Measurements from ENCODE around the gene PARVB. TPM values are rescaled to one million over a fixed set of nuclear protein-coding genes. Genes with fewer than 3 reads are reported as not detected.
"Not testable (repeated sequence)": the region's sequence is repeated elsewhere in the genome, so short reads cannot be mapped to it uniquely, and the experiment has no call there.

Gene PARVB
- total RNA-seq, 1 experiment from 2014 or later, result 2.3 TPM

- DNase-seq (ENCODE audit: low spot score), result not testable (repeated sequence)
These were observed 32.5 kb downstream of the PARVB start for GRCh38 chr22:44056649-44057048.

- DNase-seq (ENCODE audit: low spot score), result no peak
These were observed 33.4 kb downstream of the PARVB start for GRCh38 chr22:44057401-44057987.

DNA sequence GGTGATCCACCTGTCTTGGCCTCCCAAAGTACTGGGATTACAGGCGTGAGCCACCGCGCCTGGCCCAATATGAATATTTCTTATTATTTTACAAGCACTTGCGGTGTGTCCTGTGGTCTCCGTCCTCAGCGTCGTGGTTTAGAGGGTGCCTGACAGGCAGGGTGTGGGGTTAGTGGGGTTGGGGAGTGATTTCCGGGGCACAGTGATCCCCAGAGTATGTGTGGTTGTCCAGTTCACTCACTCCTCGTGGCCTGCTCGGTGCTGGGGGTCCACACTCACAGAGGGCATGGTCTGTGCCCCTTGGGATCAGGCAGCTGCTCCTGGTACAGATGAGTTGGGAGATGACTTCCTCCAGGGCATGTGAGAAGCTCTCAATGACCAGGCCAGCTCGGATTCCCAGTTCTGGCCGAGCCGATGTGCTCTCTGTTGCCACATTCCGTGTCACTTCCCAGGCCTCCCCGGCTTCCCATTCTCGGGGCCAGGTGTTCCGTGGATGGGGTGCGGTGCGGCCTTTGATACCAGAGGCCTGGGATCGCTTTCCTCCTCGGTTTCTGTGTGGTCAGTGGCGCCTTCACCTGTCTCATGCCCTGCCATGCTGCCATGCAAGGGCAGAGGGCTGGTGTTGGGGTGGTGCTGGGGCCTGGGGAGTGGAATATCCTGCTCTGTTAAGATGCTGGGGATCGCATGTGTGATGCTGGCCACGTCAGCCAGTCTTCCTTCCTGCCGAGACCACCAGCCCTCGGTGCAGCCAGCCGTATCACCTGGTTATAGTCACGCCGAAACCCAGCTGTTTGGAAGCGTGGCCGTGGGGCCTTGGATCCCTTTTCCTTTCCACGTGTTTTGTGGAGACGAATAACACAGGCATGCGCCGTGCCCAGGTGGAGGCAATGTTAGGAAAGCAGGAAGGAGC, 39.6 kb downstream of the PARVB start:
- no peak for DNase-seq (ENCODE audit: low spot score)

DNA sequence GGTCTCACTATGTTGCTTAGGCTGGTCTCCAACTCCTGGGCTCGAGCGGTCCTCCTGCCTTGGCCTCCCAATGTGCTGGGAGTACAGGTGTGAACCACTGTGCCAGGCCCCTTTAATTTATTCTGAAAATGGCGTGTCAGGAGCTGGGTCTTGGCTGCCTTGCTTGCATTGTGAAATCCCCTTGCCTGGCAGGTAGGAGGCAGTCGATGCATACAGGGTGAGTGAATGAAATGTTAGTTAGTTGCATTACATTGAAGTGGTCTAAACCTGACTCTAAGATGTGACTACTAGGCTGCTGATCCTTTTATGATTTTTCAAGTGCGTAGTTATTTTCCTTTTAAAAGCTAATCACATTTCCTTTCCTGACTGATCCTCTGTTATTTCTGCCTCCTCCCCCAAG, 42.9 kb downstream of the PARVB start:
- no peak for DNase-seq (ENCODE audit: low spot score)

- no peak for DNase-seq (ENCODE audit: low spot score)
These were observed 43.8 kb downstream of the PARVB start for GRCh38 chr22:44067901-44068300.

- DNase-seq (ENCODE audit: low spot score), result no peak
These were observed 44.5 kb downstream of the PARVB start for GRCh38 chr22:44068422-44069191.

GRCh38 chr22:44070029-44070428, 45.9 kb downstream of the PARVB start:
- DNase-seq (ENCODE audit: low spot score), result no peak

- DNase-seq (ENCODE audit: low spot score), result no peak
These were observed 47.8 kb downstream of the PARVB start for GRCh38 chr22:44071781-44072326.

GRCh38 chr22:44074337-44074984, 50.4 kb downstream of the PARVB start:
- no peak for DNase-seq (ENCODE audit: low spot score)

DNA sequence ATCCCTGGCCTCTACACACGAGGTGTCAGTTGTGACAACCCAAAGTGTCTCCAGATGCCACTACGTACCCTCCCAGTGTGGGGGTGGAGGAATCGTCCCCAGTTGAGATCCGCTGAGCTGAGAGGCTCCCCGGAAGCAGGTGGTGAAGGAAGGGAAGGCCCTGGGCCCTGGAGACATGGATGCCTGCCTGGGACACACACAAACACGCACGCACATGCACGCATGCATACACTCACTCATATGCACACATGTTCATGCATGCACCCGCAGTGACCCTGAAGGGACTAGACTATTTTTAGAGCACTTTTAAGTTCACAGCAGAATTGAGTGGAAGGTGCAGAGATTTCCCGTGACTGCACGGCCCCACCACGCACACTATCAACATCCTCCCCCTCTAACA, 50.9 kb downstream of the PARVB start:
- no peak for DNase-seq (ENCODE audit: low spot score)

- no peak for DNase-seq (ENCODE audit: low spot score)
These were observed 51.6 kb downstream of the PARVB start for GRCh38 chr22:44075670-44076069.

DNA sequence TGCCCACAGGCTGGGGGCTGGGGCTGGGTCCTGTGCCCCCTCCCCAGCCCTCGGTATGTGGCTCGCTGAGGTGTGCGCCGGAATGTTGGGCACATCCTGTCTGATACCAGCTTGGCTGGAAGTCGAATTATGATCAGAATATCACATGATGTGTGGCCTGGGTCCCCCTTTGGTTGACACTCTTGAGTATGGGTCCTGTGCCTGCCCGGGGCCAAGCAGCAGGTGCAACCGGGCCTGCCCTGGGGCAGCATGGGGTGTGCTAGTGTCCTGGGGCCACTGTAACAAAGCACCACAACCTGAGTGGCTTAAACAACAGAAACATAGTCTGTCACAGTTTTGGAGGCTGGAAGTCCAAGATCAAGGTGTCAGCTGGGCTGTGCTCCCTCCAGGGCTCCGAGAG, 52.7 kb downstream of the PARVB start:
- no peak for DNase-seq (ENCODE audit: low spot score)

DNA sequence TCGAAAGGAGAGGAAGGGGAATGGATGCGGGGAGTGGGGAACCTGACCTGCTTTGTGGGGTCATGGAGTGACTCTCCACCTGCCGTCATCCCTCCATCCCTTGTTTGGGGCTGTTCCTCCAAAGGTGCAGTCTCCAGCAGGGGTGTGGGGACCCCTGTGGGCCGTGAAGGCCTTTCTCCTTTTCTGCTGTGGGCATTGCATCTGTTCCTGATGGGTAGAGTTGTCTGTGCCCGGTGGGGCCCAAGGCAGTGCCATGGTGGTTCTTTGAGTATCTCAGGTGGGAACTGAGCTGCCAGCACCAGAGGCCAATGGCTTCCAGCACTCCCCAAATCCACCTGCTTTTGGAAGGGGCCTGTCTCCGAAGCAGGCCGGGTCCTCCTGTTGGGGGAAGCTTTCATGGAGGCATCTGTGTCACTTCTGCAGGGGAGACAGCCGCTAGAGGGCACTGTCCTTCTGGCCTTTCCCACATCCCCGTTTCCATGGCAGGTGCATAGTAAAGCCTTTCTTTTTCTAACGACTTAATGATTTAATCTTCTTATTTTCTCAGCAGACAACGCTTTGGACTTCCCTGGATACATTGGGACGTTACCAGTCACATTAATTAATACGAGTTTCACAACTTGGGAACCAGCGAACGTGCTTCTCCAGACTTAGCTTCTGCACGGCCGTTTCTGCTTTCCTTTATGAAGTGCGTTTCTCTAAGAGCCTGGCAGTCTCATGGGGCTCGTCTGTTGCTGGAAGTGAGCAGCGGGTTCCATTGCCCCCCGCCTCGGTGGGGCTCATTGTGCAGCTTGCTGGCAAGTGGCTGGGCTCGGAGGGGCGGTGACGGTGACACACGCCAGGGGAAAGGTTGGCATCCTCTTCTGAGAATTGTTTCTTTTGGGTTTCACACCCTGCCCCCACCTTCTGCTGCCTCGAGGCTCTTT, 57.1 kb downstream of the PARVB start:
- peak; percentile 50 for DNase-seq (ENCODE audit: low spot score)

- DNase-seq (ENCODE audit: low spot score), result no peak
These were observed 58.7 kb downstream of the PARVB start for GRCh38 chr22:44082801-44083200.

- no peak for DNase-seq (ENCODE audit: low spot score)
These were observed 60.1 kb downstream of the PARVB start for GRCh38 chr22:44084044-44084772.

DNA sequence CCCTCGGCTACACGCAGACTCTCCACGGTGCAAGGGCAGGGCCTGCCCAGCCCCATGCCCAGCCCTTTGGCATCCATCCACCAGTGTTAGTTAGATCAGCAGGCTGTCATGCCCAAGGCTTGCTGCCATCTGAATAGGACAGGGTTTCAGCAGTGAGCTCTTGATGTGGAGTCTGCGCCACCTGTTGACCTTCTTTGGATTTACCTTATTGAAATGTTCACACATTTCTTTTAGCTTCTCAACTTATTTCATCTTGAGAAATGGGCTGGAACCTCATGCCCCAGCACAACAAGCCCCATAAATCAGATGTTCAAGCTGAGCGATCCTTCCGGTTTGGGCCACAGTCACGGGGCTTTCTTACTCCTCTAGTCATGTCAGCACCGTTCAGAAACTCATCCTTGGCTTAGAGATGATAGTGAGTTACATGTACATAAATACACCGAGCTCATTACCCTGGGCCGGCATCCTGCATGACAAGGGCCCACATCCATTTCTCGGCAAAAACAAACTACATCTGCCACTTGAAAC, 61.7 kb downstream of the PARVB start:
- peak; percentile 55 for DNase-seq (ENCODE audit: low spot score)

- no peak for DNase-seq (ENCODE audit: low spot score)
These were observed 62.4 kb downstream of the PARVB start for GRCh38 chr22:44086271-44087088.

- no peak for DNase-seq (ENCODE audit: low spot score)
These were observed 63.0 kb downstream of the PARVB start for GRCh38 chr22:44087089-44087430.
